Measurements from ENCODE around the gene C19orf67.

The C19orf67 gene

GRCh38 chr19:14056741-14057356 is 28.7 kb downstream of the C19orf67 start:
- H4K20me1 ChIP-seq (ENCODE audit: insufficient read depth, low read length): no peaks in the 10 kb centered on the region
- no peak overlapping the region for H3K27ac ChIP-seq (ENCODE audit: low read length)
- H3K9ac ChIP-seq (ENCODE audit: low read length): no peak overlapping the region
- no peak overlapping the region for H3K4me2 ChIP-seq (ENCODE audit: low read length)
- peaks cover 26% of the 10 kb centered on the region for H3K27me3 ChIP-seq (ENCODE audit: low read depth, low read length)
- 0 out of 2 replicates have a peak, but pooled peaks cover 2% of the 10 kb centered on the region for H3K4me1 ChIP-seq (ENCODE audit: low read length)
- H3K79me2 ChIP-seq (ENCODE audit: low read length): no peaks in the 10 kb centered on the region
- H2AFZ ChIP-seq (ENCODE audit: low read depth, low read length): no peak overlapping the region
- peaks cover 8% of the 10 kb centered on the region for H3K36me3 ChIP-seq (replicated peaks; ENCODE audit: low read depth, low read length)
- TF ChIP-seq EZH2phosphoT487 (IDR thresholded peaks at IDR 0.05; ENCODE audit: low read depth) (no peak), CTCF (IDR thresholded peaks at IDR 0.05; ENCODE audit: low read depth, low read length) (no peak)
- H3K9me3 ChIP-seq (ENCODE audit: insufficient read depth, low read length): no peaks in the 10 kb centered on the region
- no peak overlapping the region for H3K4me3 ChIP-seq (ENCODE audit: low read length)

GRCh38 chr19:14056069-14056666 is 29.4 kb downstream of the C19orf67 start:
- Histone ChIP-seq H3K36me3 (replicated peaks; ENCODE audit: low read depth, low read length) (peaks cover 11% of the 10 kb centered on the region), H3K4me3 (ENCODE audit: low read length) (no peak overlapping the region), H3K4me1 (ENCODE audit: low read length) (0 out of 2 replicates have a peak, but pooled peaks cover 2% of the 10 kb centered on the region), H3K79me2 (ENCODE audit: low read length) (no peaks in the 10 kb centered on the region), H3K9me3 (ENCODE audit: insufficient read depth, low read length) (no peaks in the 10 kb centered on the region), H3K27me3 (ENCODE audit: low read depth, low read length) (peaks cover 19% of the 10 kb centered on the region), H3K27ac (ENCODE audit: low read length) (no peak overlapping the region), H3K9ac (ENCODE audit: low read length) (no peak overlapping the region), H3K4me2 (ENCODE audit: low read length) (no peak overlapping the region), H2AFZ (ENCODE audit: low read depth, low read length) (no peak overlapping the region), H4K20me1 (ENCODE audit: insufficient read depth, low read length) (no peaks in the 10 kb centered on the region)
- no peak for TF ChIP-seq CTCF (IDR thresholded peaks at IDR 0.05; ENCODE audit: low read depth, low read length)
- no peak for TF ChIP-seq EZH2phosphoT487 (IDR thresholded peaks at IDR 0.05; ENCODE audit: low read depth)

- H3K27me3 ChIP-seq (ENCODE audit: low read depth, low read length): peaks cover 15% of the 10 kb centered on the region
- H3K4me1 ChIP-seq (ENCODE audit: low read length): 0 out of 2 replicates have a peak, but pooled peaks cover 2% of the 10 kb centered on the region
- no peak overlapping the region for H3K4me2 ChIP-seq (ENCODE audit: low read length)
- no peaks in the 10 kb centered on the region for H4K20me1 ChIP-seq (ENCODE audit: insufficient read depth, low read length)
- no peak overlapping the region for H2AFZ ChIP-seq (ENCODE audit: low read depth, low read length)
- H3K27ac ChIP-seq (ENCODE audit: low read length): no peak overlapping the region
- TF ChIP-seq CTCF (IDR thresholded peaks at IDR 0.05; ENCODE audit: low read depth, low read length) (no peak), EZH2phosphoT487 (IDR thresholded peaks at IDR 0.05; ENCODE audit: low read depth) (no peak)
- H3K9ac ChIP-seq (ENCODE audit: low read length): no peak overlapping the region
- no peaks in the 10 kb centered on the region for H3K9me3 ChIP-seq (ENCODE audit: insufficient read depth, low read length)
- H3K79me2 ChIP-seq (ENCODE audit: low read length): no peaks in the 10 kb centered on the region
- no peak overlapping the region for H3K4me3 ChIP-seq (ENCODE audit: low read length)
- peaks cover 14% of the 10 kb centered on the region for H3K36me3 ChIP-seq (replicated peaks; ENCODE audit: low read depth, low read length)
Measured at GRCh38 chr19:14055396-14055795, 30.2 kb downstream of the C19orf67 start.

- Histone ChIP-seq H4K20me1 (ENCODE audit: insufficient read depth, low read length) (no peaks in the 10 kb centered on the region), H2AFZ (ENCODE audit: low read depth, low read length) (no peak overlapping the region), H3K27ac (ENCODE audit: low read length) (no peak overlapping the region), H3K36me3 (replicated peaks; ENCODE audit: low read depth, low read length) (peaks cover 15% of the 10 kb centered on the region), H3K9me3 (ENCODE audit: insufficient read depth, low read length) (no peaks in the 10 kb centered on the region), H3K4me2 (ENCODE audit: low read length) (no peak overlapping the region), H3K4me1 (ENCODE audit: low read length) (0 out of 2 replicates have a peak, but pooled peaks cover 2% of the 10 kb centered on the region), H3K79me2 (ENCODE audit: low read length) (no peaks in the 10 kb centered on the region), H3K27me3 (ENCODE audit: low read depth, low read length) (peaks cover 10% of the 10 kb centered on the region), H3K9ac (ENCODE audit: low read length) (no peak overlapping the region), H3K4me3 (ENCODE audit: low read length) (no peak overlapping the region)
- TF ChIP-seq CTCF (IDR thresholded peaks at IDR 0.05; ENCODE audit: low read depth, low read length) (no peak), EZH2phosphoT487 (IDR thresholded peaks at IDR 0.05; ENCODE audit: low read depth) (no peak)
Measured at GRCh38 chr19:14054721-14055120, 30.9 kb downstream of the C19orf67 start.

Measured in OCI-LY3 (cell line).